Activated naive CD8-positive, alpha-beta T cell treated with anti-CD3 and anti-CD28 coated beads, Interleukin-2, amount 10 ng/mL, durations not matched to agents 7 days and 5 days (primary cell): ENCODE data around the gene DNAJA1. TPM values are rescaled to one million over a fixed set of nuclear protein-coding genes. Genes with fewer than 3 reads are reported as not detected.
"Not testable (repeated sequence)": the region's sequence is repeated elsewhere in the genome, so short reads cannot be mapped to it uniquely, and the experiment has no call there.

Experiments used
- ATAC-seq: fragments of 150-1000 bp; cut with Tn5 transposase; one replicate; pipeline ENCODE4 v1.10.0; 2021; ENCODE audit warnings: low read depth, moderate library complexity
- POLR2A ChIA-PET: fragments of 350-600 bp; sonication (Branson Sonifier 250); formaldehyde crosslinking; loops from one replicate; lab custom pipeline; 2021; ENCODE audit warnings: antibody characterized with exemption; lab: Charles Lee
- DNase-seq: peaks from one replicate; pipeline ENCODE4 v3.0.0; 2021
- H3K27ac Mint-ChIP-seq: one replicate; pipeline ENCODE4 v1.8.0; 2022; ENCODE audit warnings: mild to moderate bottlenecking, mixed read lengths
- H3K27me3 Mint-ChIP-seq: one replicate; pipeline ENCODE4 v1.8.0; 2022; ENCODE audit warnings: mild to moderate bottlenecking, moderate library complexity, mixed read lengths
- H3K36me3 Mint-ChIP-seq: one replicate; pipeline ENCODE4 v1.8.0; 2021; ENCODE audit warnings: mild to moderate bottlenecking, mixed read lengths
- H3K4me1 Mint-ChIP-seq: one replicate; pipeline ENCODE4 v1.8.0; 2021; ENCODE audit warnings: mixed read lengths
- H3K4me3 Mint-ChIP-seq: one replicate; pipeline ENCODE4 v1.8.0; 2022; ENCODE audit warnings: mild to moderate bottlenecking, moderate library complexity, mixed read lengths
- H3K9me3 Mint-ChIP-seq: one replicate; pipeline ENCODE4 v1.8.0; 2021; ENCODE audit warnings: mixed read lengths
- total RNA-seq, 2 experiments: library from RNA; stranded (reverse); gene quantifications; one replicate each; pipeline ENCODE4 v1.2.3, GENCODE V29; 2021

DNAJA1 gene
- total RNA-seq = 100 to 1,000 TPM in 1 of 2 experiments, 10 to 100 TPM in 1; 99.1 to 102 TPM

DNA sequence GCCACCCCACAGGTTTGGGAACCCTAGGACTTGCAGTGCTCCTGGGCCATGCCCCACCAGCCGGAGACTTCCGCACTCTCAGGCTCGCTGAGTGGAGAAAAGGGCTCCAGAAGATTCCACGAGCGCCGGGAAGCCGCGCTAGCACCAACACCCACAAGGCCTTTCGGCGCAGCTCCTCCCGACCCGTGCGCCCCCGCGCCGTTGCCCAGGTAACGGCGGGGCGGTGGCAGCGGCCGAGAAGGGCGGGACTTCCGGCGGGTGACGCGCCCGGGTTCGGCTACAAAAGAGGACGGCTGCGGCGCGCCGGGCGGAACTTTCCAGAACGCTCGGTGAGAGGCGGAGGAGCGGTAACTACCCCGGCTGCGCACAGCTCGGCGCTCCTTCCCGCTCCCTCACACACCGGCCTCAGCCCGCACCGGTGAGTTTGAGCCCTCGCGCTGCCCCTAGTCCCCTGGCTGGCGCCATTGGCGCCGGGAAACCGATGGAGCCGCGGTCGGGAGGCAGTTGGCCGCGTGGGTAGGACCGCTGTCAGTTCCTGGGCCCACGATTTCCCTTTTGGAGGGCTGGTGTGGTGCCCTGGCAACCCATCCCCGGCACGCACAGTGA is at the start of gene DNAJA1:
DNAJA1 (plus strand) TSS at position 308 of the 606 bp plus-strand sequence. CDS start 1,212 bp downstream, outside the sequence.
- Mint-ChIP-seq H3K4me3 (peak within 1 kb of the TSS; percentile 97), H3K27me3 (no peaks in the 10 kb centered on the region), H3K27ac (peak within 1 kb of the TSS; percentile 94), H3K36me3 (peaks cover 36% of the 10 kb centered on the region), H3K4me1 (peaks cover 51% of the 10 kb centered on the region), H3K9me3 (no peaks in the 10 kb centered on the region)
- POLR2A ChIA-PET = interaction anchor here (0.6 to 4.5 kb wide), 34 partner anchors 9 to 641 kb away, joined by 3 to 62 read pairs (median 4); partner anchors contain the start of genes ACO1, APTX, B4GALT1 and BAG1
- peak; percentile 99 for DNase-seq
- ATAC-seq = peak; percentile 76

DNA sequence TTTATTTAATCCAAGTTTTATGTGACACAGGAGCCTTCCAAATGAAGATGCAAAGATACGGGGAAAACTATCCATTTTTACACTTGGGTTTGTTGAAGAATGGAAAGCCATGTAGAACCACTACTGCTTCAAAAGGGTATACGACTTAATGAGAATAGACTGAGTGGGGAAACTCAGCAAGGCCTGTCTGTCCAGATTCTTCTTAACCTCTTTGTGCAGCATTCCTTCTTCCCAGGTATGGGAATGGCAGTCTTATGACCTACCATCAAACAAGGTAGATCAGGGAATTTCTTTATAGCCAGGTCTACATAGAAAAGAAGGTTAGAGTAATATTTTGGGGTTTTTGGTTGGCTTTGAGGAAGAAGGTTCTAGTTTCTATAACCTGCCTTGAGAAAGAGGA is 47.0 kb upstream of the DNAJA1 start:
- ATAC-seq = no peak
- H3K27ac Mint-ChIP-seq = no peak overlapping the region
- H3K9me3 Mint-ChIP-seq = no peaks in the 10 kb centered on the region
- H3K27me3 Mint-ChIP-seq = no peaks in the 10 kb centered on the region
- POLR2A ChIA-PET = no interaction called here
- H3K36me3 Mint-ChIP-seq = peaks cover 27% of the 10 kb centered on the region
- H3K4me3 Mint-ChIP-seq = no peak overlapping the region
- DNase-seq = no peak
- H3K4me1 Mint-ChIP-seq = no peaks in the 10 kb centered on the region

DNA sequence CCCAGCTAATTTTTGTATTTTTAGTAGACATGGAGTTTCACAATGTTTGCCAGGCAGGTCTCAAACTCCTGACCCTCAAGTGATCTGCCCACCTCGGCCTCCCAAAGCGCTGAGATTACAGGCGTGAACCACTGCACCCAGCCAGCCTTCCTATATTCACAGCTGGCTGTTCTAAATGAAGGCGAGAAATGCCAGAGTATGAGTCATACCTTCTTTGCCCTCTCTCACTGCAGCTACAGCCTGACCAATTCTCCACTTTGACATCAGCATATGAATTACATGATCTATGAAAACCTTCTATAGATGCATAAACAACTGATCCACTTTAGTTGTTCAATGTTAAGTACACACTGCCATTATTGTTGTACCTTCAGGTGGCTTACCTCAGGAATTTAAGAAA is 38.1 kb upstream of the DNAJA1 start:
- ATAC-seq (no peak), DNase-seq (no peak)
- POLR2A ChIA-PET = no interaction called here
- Mint-ChIP-seq H3K27ac (peak overlapping the region; percentile 31), H3K4me1 (peaks cover 6% of the 10 kb centered on the region), H3K27me3 (no peaks in the 10 kb centered on the region), H3K9me3 (no peaks in the 10 kb centered on the region), H3K36me3 (peaks cover 29% of the 10 kb centered on the region), H3K4me3 (no peak overlapping the region)

DNA sequence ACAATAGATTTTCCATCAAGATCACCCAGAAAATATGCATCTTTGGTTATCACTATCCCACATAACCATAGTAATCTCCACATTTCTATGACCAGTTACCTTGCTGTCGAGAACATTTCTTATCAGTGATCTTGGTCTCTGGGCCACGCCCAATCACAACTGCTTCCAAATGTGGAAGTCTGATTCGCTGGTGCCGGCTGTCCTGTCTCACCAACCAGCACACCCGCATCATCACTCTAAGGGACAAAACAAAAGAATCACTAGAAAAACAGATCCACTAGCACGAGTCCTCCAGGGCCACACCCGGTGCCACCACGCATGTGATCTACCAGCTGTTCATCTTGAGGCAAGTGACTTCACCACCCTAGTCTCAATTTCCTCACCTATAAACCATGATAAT is 35.4 kb upstream of the DNAJA1 start:
- Mint-ChIP-seq H3K27ac (no peak overlapping the region), H3K27me3 (no peaks in the 10 kb centered on the region), H3K9me3 (no peaks in the 10 kb centered on the region), H3K4me3 (no peak overlapping the region), H3K36me3 (peaks cover 27% of the 10 kb centered on the region), H3K4me1 (peaks cover 10% of the 10 kb centered on the region)
- POLR2A ChIA-PET = no interaction called here
- ATAC-seq (no peak), DNase-seq (no peak)

DNA sequence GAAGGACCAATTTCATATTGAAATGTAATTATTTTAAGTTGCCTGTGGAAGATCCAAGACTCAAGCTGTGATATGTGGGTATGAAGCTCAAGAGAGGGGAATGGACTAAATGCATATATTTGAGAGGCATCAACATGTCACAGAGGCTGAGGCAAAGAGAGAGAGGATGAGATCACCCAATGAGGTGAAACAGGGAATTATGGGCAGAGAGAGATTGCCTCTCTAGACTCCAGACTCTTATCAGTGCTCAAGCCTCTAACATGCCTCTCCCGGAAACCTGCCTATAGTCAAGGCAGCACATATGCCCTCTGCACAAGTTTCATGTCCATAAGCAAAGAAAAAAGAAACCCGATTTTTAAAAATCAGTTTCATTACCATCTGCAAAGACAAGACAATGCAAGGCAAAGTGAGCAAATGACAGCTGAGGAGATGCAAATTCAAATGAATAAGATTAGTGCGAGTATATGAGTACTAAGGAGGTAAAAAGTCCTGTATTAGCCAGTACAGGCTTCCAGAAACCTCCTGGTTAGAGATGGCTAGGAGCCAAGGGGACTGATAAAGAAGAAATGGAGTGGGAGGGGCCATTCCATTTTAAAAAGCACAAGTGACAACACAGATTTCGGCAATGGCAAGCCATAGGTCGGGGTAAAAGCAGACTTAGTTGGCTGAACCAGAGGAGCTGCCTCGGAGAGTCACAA is 33.0 kb upstream of the DNAJA1 start:
- no peak overlapping the region for H3K27ac Mint-ChIP-seq
- POLR2A ChIA-PET = no interaction called here
- no peak for DNase-seq

DNA sequence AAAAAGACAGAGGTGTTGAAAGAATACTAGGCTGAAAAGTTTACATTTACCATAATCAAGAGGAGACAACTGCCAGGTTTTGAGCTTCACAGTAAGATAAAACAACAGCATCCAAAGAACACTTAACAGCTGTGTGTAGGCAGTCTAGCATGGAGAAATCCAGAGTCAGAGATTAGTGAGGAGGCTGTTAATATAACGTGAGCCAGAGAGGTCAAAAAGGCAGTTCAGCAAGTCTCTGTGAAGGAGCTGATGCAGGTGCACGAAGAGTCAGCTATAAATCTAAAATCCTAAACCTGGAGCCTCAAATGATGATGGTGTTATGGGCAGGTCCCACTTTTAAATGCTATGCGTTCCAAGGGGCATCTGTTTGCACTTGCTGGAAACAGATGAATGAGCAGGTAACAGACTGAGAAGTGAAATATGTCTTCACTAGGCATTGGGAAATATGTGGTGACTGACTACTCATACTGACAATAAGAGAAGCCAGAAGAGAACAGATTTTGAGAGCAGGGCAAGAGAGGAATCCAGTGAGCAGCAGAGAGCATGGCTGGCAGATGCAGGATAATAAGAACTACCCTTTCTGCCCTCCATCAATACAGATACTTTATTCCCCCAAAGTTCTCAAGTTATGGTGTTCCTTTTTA is 32.4 kb upstream of the DNAJA1 start:
- peaks cover 19% of the 10 kb centered on the region for H3K36me3 Mint-ChIP-seq
- H3K4me1 Mint-ChIP-seq = peaks cover 14% of the 10 kb centered on the region
- H3K27me3 Mint-ChIP-seq = no peaks in the 10 kb centered on the region
- POLR2A ChIA-PET = no interaction called here
- H3K9me3 Mint-ChIP-seq = no peaks in the 10 kb centered on the region
- DNase-seq (no peak), ATAC-seq (no peak)
- no peak overlapping the region for H3K4me3 Mint-ChIP-seq
- no peak overlapping the region for H3K27ac Mint-ChIP-seq

More for the DNA sequence above, 33.0 kb upstream of the DNAJA1 start:
- Mint-ChIP-seq H3K36me3 (peaks cover 21% of the 10 kb centered on the region), H3K4me1 (peaks cover 10% of the 10 kb centered on the region), H3K27me3 (no peaks in the 10 kb centered on the region), H3K9me3 (no peaks in the 10 kb centered on the region), H3K4me3 (no peak overlapping the region)
- no peak for ATAC-seq

DNA sequence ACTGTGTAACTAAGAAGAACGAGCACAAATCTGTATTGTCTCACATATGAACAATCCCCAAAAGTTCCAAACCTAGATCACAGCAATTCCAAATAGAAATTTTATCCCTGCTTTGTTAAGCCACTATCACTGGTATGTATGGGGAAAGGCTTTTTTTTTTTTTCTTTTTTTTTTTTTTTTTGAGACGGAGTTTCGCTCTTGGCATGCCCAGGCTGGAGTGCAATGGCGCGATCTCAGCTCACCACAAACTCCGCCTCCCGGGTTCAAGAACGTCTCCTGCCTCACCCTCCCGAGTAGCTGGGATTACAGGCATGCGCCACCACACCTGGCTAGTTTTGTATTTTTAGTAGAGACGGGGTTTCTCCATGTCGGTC is 24.4 kb upstream of the DNAJA1 start:
- DNase-seq, H3K9me3 Mint-ChIP-seq, ATAC-seq, H3K27me3 Mint-ChIP-seq: not testable (repeated sequence)
- Mint-ChIP-seq H3K4me3 (peak overlapping the region; percentile 98), H3K4me1 (peaks cover 26% of the 10 kb centered on the region), H3K27ac (peak overlapping the region; percentile 98), H3K36me3 (peaks cover 14% of the 10 kb centered on the region)
- POLR2A ChIA-PET = interaction anchor here (0.6 to 6.2 kb wide), 7 partner anchors 21 to 498 kb away, joined by 3 to 62 read pairs (median 5); partner anchors contain the start of genes DNAJA1 and SMU1

DNA sequence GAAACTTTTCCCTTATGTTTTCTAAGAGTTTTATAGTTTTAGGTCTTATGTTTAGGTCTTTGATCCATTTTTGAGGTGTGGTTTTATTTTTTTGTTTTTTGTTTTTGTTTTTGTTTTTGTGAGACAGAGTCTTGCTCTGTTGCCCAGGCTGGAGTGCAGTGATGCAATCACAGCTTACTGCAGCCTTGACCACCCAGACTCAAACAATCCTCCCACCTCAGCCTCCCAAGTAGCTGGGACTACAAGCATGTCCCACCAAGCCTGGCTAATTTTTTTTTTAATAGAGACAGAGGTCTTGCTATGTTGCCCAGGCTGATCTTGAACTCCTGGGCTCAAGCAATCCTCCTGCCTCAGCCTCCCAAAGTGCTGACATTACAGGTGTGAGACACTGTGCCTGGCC is 19.7 kb upstream of the DNAJA1 start:
- DNase-seq, POLR2A ChIA-PET, H3K36me3 Mint-ChIP-seq, H3K27me3 Mint-ChIP-seq, H3K27ac Mint-ChIP-seq, H3K4me1 Mint-ChIP-seq, H3K4me3 Mint-ChIP-seq, ATAC-seq, H3K9me3 Mint-ChIP-seq: not testable (repeated sequence)

DNA sequence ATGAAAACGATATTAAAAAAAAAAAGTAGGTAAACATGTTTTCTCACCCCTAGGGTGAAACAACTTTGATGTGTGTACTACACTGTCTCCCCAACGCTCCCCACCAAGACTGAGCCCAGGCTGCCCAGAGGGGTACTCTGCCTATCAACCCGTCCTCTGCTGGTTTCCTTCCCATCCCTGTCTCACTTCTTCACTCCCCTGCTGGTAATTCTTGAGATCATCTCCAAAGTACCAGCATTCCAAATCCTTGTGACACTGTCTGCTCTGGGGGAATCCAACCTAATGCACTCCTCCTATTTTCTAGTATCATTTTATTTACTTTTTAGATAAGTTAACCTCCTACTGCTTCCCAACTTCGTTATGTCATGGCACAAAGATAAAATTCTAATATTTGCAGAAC is 17.3 kb upstream of the DNAJA1 start:
- H3K27ac Mint-ChIP-seq = no peak overlapping the region
- H3K9me3 Mint-ChIP-seq = no peaks in the 10 kb centered on the region
- H3K27me3 Mint-ChIP-seq = no peaks in the 10 kb centered on the region
- ATAC-seq (no peak), DNase-seq (no peak)
- POLR2A ChIA-PET = no interaction called here
- H3K4me3 Mint-ChIP-seq = no peak overlapping the region
- H3K4me1 Mint-ChIP-seq = peaks cover under 1% of the 10 kb centered on the region
- no peaks in the 10 kb centered on the region for H3K36me3 Mint-ChIP-seq

DNA sequence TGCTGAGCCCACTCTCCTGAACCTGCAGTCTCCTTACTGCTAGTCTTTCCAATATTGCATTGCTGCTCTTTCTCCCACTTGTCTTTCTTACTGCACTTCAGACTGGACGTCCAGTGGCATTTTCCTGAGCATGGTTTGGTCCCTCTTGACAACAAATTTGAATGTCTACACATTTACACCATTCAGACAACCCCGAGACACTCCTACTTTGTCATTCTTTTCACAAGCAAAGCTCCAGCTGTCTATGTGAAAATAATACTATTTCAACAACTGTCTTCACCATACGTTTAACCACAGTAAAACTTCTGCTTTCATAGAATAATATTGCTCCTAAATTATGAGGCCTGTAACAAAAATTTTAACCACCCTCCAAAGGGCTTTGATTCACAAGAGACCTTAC is 13.2 kb upstream of the DNAJA1 start:
- H3K4me3 Mint-ChIP-seq = no peak overlapping the region
- ATAC-seq = no peak
- POLR2A ChIA-PET = interaction anchor here (1.1 kb wide), 1 partner anchor 13 kb away, joined by 3 read pairs; no protein-coding TSS in a partner anchor
- no peak overlapping the region for H3K27ac Mint-ChIP-seq
- H3K36me3 Mint-ChIP-seq = no peaks in the 10 kb centered on the region
- DNase-seq = no peak
- H3K4me1 Mint-ChIP-seq = no peaks in the 10 kb centered on the region
- H3K9me3 Mint-ChIP-seq = no peaks in the 10 kb centered on the region
- no peaks in the 10 kb centered on the region for H3K27me3 Mint-ChIP-seq

DNA sequence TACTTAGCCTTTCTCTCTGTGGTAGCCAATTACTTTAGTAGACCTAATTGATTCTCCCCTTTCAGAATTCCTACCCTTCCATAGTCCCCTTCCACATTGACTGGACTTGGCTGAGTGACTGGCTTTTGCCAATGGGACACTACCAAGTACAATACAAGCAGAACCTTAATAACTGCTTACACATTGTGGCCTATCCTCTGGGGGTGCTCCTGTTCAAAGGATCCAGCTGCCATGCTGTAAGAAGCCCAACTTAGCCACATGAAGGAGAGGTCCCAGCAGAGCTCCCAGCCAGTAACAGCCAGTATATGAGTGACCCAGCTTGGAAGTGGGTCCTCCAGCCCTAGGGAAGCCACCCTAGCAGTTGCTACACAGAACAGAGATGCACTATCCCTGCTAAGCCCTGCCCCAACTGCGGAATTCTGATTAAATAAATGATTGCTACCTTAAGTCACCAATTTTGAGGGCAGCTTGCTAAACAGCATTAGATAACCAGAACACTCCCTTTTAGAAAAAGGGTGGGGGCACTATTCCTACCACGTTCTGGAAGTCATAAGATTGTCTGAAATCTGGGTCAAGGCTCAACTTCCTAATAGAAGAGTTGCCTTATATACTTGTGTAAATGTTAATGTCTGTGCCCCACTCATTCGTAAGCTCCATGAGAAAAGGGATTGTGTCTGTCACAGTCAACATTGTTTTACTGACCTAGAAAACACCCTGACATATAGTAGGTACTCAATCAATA is 12.6 kb upstream of the DNAJA1 start:
- ATAC-seq (no peak), DNase-seq (no peak)
- Mint-ChIP-seq H3K4me3 (no peak overlapping the region), H3K27me3 (no peaks in the 10 kb centered on the region), H3K4me1 (no peaks in the 10 kb centered on the region), H3K9me3 (no peaks in the 10 kb centered on the region), H3K36me3 (no peaks in the 10 kb centered on the region), H3K27ac (no peak overlapping the region)
- POLR2A ChIA-PET = interaction anchor here (2.5 kb wide), 1 partner anchor 12 kb away, joined by 9 read pairs; the partner anchor contains the start of gene DNAJA1

DNA sequence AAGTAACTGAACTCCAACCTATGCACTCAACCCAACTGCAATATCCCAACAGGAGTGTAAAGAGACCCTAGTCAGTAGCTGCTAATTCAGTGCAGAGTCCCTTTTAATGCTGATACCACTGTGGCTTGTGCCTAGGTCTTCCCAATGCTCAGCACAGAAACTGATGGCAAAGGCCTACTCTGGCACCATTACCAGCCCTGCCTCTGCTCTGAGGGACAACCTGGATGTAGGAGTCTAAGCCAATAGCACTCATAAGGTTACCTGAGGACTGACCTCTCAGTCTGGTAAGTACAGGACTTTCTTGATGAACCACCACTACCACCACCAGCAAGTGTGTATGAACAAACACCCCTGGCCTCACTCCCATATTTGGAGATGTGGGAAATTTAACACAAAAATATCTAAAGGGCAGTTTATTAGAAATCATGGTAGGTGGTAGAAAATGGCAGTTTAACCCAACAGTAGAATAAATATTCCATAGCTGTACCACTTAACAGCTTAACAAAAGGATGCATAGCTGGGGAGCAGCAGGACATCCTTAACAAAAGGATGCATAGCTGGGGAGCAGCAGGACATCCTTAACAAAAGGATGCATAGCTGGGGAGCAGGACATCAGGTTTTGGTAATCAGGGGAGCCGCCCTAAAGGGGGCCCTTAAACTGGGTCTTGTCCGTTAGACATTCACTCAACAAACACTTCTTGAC is 11.0 kb upstream of the DNAJA1 start:
- H3K4me1 Mint-ChIP-seq = no peaks in the 10 kb centered on the region
- H3K27me3 Mint-ChIP-seq = no peaks in the 10 kb centered on the region
- no peaks in the 10 kb centered on the region for H3K9me3 Mint-ChIP-seq

More for the DNA sequence above, 11.0 kb upstream of the DNAJA1 start:
- POLR2A ChIA-PET = interaction anchor here (2.5 kb wide), 1 partner anchor 10 kb away, joined by 9 read pairs; the partner anchor contains the start of gene DNAJA1
- DNase-seq = no peak
- ATAC-seq = no peak
- Mint-ChIP-seq H3K27ac (no peak overlapping the region), H3K4me3 (no peak overlapping the region), H3K36me3 (no peaks in the 10 kb centered on the region)
